Liver (tissue), 3 donors: ENCODE data around the gene AHNAK2.

Experiments
- RXRA ChIP-seq, 2 donors: IDR thresholded peaks; 2 replicates each; pipeline ENCODE4 v1.6.1; 2017 to 2018; ENCODE audit warnings: antibody characterized with exemption in 2 of 2, mild to moderate bottlenecking in 1 of 2
- YY1 ChIP-seq: IDR thresholded peaks from 2 replicates; pipeline ENCODE4 v1.6.1; 2016; ENCODE audit warnings: antibody characterized with exemption, mild to moderate bottlenecking
- TF ChIP-seq, protein P1 (sequence below): fragments of 150-350 bp; IDR thresholded peaks from 2 replicates; pipeline ENCODE4 v1.5.1; 2017; ENCODE audit warnings: improper control_type of control experiment, low read depth, low read length; ENCODE audit not compliant: missing input control
- TF ChIP-seq, protein P2 (sequence below): IDR thresholded peaks from 2 replicates; pipeline ENCODE4 v1.6.1; 2016; ENCODE audit warnings: antibody characterized with exemption
- donor health status: healthy.
- donor health status: healthy.

GRCh38 chr14:105026802-105027563 is 48.8 kb upstream of the AHNAK2 start:
- TF ChIP-seq, protein P1, sequence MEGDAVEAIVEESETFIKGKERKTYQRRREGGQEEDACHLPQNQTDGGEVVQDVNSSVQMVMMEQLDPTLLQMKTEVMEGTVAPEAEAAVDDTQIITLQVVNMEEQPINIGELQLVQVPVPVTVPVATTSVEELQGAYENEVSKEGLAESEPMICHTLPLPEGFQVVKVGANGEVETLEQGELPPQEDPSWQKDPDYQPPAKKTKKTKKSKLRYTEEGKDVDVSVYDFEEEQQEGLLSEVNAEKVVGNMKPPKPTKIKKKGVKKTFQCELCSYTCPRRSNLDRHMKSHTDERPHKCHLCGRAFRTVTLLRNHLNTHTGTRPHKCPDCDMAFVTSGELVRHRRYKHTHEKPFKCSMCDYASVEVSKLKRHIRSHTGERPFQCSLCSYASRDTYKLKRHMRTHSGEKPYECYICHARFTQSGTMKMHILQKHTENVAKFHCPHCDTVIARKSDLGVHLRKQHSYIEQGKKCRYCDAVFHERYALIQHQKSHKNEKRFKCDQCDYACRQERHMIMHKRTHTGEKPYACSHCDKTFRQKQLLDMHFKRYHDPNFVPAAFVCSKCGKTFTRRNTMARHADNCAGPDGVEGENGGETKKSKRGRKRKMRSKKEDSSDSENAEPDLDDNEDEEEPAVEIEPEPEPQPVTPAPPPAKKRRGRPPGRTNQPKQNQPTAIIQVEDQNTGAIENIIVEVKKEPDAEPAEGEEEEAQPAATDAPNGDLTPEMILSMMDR = no peak
- TF ChIP-seq, protein P2, sequence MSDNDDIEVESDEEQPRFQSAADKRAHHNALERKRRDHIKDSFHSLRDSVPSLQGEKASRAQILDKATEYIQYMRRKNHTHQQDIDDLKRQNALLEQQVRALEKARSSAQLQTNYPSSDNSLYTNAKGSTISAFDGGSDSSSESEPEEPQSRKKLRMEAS = no peak
- TF ChIP-seq YY1 = no peak
- no peak for TF ChIP-seq RXRA (IDR thresholded peaks at IDR 0.05)
